Astrocyte (in vitro differentiated cells and primary cell): ENCODE results near the gene ATXN1.

Source experiments
- EZH2 ChIP-seq: IDR thresholded peaks from 2 replicates; pipeline ENCODE4 v1.6.1; 2012; ENCODE audit warnings: mild to moderate bottlenecking, low read length, inconsistent platforms; ENCODE audit not compliant: insufficient read depth
- TF ChIP-seq, protein P1 (sequence below): IDR thresholded peaks from 2 replicates; pipeline ENCODE4 v1.5.1; 2011; ENCODE audit warnings: low read depth, mild to moderate bottlenecking, inconsistent platforms, low read length, moderate library complexity; ENCODE audit not compliant: insufficient read depth

DNA sequence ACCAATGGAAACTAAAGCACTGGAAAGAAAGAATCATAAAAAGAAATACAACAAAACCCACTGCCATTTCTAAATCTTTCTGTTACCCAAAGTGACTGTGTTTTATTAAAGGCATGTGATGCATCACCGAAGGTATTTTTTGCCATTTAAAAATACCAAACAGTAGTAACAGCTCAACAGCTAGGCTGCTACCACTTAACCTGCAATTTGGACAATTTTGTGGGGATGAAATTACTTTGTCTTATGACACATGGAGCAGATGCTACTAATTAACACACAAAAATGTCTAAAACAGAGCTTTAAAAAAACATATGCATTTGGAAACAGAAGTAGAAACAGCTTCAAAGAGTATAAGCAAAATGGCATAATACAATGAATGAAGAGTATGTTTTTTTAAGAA, 97.4 kb downstream of the ATXN1 start:
- TF ChIP-seq EZH2: no peak
- TF ChIP-seq, protein P1, sequence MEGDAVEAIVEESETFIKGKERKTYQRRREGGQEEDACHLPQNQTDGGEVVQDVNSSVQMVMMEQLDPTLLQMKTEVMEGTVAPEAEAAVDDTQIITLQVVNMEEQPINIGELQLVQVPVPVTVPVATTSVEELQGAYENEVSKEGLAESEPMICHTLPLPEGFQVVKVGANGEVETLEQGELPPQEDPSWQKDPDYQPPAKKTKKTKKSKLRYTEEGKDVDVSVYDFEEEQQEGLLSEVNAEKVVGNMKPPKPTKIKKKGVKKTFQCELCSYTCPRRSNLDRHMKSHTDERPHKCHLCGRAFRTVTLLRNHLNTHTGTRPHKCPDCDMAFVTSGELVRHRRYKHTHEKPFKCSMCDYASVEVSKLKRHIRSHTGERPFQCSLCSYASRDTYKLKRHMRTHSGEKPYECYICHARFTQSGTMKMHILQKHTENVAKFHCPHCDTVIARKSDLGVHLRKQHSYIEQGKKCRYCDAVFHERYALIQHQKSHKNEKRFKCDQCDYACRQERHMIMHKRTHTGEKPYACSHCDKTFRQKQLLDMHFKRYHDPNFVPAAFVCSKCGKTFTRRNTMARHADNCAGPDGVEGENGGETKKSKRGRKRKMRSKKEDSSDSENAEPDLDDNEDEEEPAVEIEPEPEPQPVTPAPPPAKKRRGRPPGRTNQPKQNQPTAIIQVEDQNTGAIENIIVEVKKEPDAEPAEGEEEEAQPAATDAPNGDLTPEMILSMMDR: no peak
